Fibroblast of skin of right quadriceps (primary cell): ENCODE results near the gene STRBP.
"Not testable (repeated sequence)": the region's sequence is repeated elsewhere in the genome, so short reads cannot be mapped to it uniquely, and the experiment has no call there.

ENCODE experiments used
- DNase-seq: peaks from one replicate; pipeline ENCODE4 v3.0.0-alpha.2; 2013

The STRBP gene

DNA sequence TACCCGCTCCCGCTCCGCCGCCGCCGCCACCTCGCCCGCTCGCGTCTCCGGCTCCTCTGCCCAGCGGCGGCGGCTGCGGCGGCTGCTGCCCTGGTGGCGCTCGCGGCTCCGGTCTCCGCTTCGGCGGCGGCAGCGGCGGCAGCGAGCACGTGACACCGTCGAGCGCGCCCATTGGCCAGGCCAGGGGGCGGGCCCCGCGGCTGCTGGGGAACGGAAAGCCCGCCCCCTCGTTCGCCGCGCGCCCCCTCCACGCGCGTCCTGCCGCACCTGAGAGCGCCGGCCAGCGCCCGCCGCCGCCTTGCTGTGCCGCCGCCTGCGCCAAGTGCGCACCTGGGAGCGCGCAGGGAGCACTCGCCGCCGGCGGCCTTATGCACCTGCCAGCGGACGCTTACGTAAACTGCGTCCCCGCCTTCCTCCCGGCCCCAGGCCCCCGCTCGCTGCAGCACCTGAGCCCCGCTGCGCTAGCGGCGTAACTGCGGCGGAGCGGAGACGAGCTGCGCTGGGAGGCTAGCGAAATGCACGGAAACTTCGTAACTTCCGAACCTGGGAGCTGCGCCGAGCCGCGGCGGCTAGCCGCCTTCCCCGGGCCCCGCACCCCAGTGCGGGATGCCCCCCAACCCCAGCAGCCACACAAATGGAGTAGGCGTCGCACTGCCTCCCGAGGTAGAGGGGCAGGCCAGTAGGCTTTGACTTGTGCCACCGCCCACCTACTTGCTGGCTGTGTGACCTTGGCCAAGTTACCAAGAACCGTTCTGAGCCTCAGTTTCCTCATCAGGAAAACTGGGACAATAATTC lies at the start of gene STRBP:
Gene STRBP, minus strand, starts transcription at position 122 of the 795 bp plus-strand sequence. CDS start 84,452 bp downstream, outside the sequence.
- peak; percentile 76 for DNase-seq

DNA sequence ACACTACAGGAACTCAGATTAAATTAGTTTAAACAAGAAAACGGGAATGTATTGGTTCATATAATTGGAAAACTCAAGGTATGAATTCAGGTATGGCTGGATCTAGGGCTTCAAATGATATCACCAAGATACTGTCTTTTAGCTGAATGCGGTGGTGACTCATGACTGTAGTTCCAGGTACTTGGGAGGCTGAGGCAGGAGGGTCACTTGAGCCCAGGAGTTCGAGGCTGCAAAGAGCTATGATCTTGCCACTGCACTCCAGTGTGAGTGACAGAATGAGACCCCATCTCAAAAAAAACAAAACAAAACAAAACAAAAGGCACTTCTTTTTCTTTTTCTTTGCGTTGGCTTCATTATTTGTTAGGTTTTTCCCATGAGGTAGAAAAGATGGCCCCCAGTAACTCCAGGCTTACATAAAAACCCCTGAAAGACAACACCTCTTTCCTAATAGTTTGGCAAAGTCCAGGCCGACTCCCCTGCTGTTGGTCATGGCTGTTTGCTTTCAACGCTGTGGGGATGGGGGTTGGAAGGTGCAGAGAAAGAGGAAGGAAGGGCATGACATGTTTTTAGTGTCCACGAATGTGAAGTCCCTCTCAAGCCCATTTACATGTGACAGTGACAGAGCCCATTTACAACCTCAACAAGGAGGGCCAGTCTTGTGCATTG lies 47.8 kb upstream of the STRBP start:
- DNase-seq: no peak

DNA sequence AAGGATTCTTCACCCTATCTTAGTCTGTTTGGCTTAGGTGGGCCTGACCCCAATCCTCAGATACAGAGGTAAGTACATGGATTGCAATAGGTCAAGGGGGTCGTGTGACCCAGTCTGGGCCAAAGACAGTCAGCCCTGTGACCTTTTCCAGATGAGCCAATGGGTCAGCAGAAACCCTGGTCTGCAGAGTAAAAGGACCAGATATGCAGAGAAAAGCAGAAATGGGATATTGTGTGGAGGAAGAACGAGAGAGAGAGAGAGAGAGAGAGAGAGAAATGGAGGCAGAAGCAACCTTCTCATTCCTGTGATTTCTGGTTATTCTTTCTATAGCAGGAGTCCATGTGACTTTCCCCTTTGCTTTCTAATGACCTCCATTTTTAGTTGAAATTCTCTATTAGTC lies 47.2 kb upstream of the STRBP start:
- no peak for DNase-seq

DNA sequence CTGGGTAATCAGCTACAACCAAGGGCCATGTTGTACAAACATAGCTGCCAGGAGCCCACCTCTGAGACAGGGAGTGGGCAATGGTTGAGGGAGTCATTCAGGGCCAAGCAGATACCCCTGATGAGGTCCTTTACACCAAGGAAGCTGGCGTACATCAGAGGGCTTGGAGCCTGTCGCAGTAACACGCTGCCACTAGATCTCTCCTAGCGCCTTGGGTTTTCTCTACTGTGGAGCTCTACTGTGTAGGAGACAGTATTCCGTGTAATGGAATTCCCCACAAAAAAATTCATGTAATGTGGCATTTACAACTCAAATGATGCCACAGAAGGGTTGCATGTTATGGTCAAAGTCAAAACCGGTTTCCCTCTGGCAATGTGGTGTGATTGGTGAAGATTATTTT lies 46.2 kb upstream of the STRBP start:
- no peak for DNase-seq

DNA sequence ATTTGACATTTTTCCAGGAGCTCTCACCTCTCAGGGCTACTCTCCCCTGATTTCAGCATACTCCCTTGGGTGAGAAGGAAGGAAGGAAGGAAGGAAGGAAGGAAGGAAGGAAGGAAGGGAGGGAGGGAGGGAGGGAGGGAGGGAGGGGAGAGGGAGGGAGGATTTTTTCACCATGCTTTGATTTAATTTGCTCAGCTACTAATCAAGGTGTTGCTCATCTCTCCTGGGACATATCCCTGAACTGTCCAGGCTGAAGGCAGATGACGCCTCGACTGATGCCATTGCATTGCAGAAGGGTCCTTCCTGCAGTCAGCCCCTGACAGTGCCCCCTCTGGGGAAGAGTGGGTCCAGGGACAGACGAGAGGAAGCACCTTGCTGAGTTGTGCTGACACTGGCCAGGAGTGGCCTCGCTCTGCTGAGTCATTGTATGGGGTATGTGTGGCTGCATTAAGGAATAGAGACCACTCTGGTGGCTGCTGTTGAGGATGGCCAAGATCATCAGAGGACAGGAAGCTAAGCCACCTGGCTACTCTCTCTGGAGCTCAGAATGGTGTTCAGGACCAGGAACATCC lies 44.0 kb upstream of the STRBP start:
- DNase-seq: no peak

DNA sequence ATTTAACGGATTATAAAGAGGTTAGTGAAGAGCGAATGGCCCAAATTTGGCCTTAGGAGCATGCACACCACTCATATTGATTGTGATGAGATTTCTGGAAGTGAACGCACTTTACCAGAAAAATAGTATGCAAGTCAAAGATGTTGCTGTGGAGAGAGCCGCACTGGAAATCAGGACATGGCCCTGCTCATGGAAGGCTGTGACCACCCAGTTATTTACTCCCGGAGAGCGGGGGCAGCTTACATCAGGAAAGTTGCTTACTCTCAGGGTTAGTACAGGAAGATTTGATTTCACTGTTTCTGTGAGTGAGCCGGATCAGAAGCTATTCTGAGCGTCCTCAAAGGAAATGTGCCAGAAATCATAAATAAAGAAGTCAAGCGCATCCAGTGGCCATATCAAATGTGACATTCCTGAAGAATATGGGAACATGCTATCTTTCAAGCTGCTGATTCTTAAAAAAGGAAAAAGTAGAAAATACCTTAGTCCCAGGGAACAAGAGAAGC lies 42.9 kb upstream of the STRBP start:
- DNase-seq: no peak

DNA sequence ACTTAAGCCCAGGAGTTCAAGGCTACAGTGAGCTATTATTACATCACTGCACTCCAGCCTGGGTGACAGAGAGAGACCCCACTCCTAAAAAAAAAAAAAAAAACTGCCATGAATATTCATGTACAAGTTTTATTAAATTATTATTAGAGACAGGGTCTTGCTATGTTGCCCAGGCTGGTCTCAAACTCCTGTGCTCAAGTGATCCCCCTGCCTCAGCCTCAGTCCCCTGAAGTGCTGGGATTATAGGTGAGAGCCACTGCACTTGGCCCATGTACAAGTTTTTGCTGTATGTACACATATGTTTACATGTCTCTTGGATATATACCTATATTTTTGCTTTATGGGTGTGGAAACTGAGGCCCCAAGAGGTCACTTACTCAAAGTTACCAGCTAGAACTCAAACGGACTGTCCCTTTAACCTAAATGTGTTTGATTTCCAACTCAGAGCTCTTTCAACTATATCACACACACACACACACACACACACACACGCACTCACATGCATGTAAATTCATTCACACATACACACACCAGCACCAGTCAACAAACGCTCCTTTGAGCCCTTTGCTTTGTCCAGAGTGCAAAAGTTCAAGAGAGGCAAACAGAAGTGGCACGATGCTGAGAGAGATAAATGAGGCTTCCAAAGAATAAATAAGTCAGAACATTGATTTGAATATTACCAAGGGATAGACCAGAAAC lies 42.3 kb upstream of the STRBP start:
- no peak for DNase-seq

DNA sequence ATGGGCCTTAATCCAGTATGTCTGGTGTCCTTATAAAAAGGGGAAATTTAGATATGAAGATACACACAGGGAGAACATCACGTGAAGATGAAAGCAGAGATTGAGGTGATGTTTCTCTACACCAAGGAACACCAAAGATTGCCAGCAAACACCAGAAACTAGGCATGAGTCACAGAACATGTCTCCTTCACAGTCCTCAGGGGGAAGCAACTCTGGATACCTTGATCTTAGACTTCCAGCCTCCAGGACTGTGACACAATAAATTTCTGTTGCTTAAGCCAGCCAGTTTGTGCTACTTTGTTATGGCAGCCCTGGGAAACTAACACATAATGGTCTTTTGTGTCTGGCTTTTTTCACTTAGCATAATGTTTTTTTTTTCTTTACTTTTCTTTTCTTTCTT lies 41.2 kb upstream of the STRBP start:
- no peak for DNase-seq

DNA sequence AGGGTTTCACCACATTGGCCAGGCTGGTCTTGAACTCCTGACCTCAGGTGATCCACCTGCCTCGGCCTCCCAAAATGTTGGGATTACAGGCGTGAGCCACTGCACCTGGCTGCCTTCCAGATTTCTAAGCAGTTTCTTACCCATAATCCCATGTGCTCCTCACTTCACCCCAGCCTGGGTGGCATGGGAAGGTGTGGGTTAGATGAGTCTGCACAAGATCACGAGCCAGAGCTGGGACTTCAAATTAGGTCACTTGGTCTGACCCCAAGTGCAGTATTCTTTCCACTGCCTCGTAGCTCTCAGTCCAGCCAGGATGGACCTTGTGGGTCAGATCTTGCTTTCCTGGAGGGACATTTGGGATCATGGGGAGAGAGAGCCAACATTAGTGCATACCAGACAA lies 37.5 kb upstream of the STRBP start:
- DNase-seq: no peak

DNA sequence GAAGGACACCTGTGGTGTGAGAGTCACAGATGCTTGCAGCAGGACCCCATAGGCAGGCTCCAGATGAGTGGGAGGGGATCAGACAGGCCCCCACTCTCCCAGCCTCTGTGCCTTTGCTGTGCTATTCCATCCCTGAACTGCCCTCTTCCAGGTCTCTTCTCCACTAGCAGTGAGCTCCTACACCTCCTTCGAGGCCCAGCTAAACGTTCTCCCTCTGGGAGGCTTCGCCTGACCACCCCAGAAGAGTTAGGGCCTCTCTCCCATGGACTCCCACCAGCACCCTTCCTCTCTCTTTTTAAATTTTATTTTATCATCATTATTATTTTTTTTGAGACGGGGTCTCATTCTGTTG lies 35.9 kb upstream of the STRBP start:
- no peak for DNase-seq

DNA sequence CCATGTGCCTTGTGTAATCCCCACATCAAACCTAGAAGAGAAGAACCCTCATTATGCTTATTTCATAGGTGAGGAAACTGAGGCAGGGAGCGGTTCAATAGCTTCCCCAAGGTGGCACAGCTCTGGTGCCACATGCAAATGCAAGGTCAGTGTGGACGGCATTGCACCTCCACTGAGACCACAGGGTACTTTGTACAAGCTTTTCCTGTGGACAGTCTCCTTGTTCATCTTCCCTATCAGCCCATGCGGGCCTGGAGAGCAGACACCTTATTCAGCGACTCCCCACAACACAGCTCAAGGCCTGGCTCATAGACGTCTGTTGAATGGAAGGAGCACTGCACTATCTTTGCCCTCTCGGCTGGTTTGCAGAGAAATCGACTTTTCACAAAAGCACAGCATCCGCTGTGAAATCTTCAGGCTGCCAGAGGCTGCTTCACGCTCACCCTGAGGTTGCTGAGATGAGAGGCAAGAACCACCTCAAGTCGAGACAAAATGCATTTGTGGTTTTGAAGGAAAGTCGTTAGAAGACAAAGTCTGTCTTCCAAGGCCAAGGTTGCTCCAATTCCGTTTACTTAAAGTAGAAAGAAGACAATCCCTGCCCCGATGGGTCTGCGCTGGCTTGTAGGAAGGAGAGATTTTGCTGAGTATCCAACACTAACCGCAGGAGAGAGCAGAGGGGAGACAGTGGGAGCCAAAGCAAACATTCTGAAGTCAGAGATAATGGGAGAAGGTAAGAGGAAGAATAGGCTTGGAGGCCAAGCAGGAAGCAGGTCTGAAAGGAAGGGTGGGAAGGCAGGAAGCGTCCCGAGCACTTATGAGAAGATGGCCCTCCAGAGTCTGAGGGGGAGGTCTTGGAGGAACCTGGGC lies 34.2 kb upstream of the STRBP start:
- DNase-seq: no peak

DNA sequence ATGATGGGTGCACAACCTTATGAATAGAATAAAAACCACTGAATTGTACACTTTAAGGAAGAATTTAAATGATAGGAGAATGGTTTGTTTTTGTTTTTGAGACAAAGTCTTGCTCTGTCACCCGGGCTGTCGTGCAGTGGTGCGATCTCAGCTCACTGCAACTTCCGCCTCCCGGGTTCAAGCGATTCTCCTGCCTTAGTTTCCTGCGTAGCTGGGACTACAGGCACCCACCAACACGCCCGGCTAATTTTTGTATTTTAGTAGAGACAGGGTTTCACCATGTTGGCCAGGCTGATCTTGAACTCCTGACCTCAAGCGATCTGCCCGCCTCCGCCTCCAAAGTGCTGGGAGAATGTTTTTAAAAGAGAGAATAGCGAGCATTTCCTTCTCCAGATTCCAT lies 33.5 kb upstream of the STRBP start:
- DNase-seq: not testable (repeated sequence)

DNA sequence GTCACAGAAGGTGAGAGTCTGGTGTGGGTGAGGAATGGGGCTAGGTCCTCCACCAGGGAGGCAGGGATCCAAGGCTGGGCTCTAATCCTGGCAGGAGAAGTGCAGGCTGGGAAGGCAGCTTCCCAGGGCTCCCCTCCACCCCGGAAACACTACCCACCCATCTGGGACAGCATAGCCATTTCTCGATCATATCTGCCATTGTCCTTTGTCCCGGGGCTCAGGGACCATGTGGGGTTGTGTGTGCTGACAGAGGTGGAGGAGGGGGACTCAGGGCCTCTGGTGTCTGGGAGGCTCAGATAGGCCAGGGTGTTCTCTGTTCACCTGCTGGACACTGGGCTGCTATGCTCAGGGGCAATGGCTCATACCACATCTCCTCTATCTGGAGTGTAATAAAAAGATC lies 32.2 kb upstream of the STRBP start:
- no peak for DNase-seq

DNA sequence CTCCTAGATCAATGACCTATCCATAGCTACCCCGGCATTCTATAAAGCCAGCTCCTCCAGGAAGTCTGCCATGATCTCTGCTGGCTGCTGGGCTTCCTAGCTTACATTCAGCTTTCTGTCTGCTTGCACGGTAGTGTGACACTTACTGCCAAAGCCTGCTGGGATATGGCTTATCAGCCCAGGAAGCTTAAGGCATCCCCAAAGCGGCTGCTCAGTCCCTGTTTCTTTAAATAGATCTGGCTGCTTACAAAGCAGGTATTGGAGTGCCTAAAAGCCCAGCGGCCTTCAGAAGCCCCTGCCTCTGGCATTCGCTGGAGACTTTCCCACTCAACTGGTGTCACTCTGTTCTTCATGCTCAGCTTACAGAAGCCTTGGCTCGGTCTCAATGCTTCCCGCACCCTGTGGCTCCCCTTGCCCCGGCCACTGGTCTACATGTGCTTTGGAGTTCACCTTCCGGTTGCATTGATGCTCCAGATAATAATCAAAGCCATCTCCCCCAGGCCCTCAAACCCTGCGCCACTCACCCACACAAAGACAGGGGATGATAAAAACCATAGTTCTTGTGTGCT lies 31.3 kb upstream of the STRBP start:
- no peak for DNase-seq

DNA sequence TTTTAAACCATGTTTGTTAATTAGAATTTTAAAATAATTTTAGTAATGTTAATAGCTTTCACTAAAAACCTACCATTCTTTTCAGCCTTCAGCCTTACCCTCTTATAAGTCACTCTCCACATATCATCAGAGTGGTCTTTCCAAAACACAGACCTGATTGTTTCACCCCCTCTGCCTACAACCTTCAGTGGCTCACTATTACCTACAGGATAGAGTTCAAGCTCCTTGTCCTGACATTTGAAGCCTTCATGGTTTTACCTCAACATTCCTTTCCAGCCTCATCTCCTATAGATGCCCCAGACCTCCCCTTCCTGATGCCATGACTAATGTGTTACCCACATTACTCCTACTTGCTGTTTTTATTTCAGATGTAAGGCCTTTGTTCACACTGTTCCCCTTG lies 27.8 kb upstream of the STRBP start:
- no peak for DNase-seq

DNA sequence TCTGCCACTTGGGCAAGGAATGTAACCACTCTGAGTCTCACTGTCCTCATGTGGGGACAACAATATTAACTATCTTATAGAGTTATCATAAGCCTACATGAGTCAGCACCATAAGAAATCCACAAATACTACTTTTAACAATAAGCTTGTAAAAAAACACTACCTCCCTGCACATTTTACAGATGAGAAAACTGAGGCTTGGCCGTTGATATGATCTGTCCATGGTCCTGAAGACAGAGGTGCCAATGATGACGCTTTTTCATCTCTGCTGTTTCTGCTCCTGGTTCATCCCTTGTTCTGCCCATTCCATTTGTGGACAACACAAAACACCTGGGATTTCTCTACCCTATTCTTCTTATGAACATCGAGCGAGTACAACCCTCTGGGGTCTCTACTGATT lies 23.4 kb upstream of the STRBP start:
- no peak for DNase-seq

DNA sequence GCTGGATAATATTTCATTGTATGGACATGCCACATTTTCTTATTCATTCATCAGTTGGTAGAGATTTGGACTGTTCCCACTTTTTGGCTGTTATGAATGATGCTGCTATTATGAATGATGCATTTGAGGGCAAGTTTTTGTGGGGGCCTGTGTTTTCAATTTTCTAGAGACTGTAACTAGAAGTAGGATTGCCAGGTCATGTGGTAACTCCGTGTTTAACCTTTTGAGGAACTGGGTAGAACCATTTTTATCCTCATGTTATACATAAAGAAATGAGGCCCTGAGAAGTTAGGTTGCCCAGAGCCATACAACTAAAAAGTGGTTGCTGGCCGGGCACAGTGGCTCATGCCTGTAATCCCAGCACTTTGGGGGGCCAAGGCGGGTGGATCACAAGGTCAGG lies 22.4 kb upstream of the STRBP start:
- no peak for DNase-seq

DNA sequence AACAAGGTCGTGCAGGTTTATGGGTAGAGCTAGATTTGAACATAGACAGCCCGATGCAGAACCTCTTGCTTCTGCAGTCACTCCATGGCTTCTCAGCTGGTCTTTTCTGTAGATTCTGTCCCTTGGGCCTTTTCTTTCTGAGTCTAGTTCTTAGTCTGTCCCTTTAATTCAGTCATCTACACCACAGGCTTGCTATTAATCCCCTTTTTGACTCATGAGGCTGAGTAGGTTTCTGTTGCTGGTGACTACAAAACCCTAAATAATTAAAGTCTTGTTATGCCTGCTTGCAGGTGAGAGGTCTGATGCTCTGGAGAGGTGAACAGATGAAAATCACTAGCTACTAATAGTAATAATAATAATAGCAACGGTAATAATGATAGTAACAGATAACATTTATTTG lies 19.3 kb upstream of the STRBP start:
- no peak for DNase-seq

DNA sequence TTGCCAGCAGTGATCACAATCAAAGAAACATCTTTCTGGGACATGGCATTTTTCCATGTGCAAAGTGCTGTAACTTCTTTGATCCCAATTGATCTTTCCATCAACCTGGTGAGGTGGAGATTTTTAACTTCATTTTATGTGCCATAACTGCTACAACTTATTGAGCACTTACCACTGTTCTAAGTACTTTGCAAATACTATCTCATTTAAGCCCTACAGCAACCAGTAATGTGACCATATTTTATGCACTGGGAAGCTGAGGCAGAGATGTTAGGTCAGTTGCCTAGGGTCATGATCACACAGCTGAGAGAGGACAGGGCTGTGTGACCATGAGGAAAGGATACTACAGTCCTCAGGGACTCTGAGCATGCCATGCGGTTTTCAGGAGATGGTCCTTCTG lies 17.9 kb upstream of the STRBP start:
- no peak for DNase-seq

DNA sequence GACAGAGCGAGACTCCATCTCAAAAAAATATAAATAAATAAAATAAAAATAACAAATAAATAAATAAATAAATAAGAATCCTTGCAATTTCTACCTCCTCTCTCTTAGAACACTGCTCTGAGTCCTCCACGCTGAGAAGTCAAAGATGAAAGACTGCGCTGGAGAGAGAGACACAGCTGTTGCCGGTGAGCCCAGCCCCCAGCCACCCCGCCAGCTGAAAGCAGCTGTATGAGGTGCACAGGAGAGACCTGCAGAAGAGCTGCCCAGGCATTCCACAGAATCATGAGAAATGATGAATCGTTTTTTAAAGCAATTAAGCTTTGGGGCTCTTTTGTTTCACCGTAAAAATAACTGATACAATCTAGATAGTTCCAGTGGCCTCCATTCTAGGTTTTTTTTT lies 16.3 kb upstream of the STRBP start:
- no peak for DNase-seq

DNA sequence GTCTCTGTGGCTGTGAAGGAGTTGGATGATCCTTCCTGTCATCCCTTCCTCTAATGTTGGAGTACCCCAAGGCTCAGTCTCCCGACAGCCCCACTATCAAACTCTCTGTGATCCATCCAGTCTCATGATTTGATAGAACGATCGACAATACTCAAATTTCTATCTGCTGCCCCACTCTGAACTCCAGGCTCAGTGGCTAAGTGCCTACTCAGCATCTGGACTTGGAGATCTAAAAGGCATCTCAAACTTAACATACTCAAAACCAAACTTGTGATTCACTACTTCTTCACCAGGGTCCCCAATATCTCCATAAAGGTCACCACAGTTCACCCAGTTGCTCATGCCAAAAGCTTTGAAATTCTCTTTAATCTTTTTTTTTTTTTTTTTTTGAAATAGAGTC lies 15.1 kb upstream of the STRBP start:
- no peak for DNase-seq

DNA sequence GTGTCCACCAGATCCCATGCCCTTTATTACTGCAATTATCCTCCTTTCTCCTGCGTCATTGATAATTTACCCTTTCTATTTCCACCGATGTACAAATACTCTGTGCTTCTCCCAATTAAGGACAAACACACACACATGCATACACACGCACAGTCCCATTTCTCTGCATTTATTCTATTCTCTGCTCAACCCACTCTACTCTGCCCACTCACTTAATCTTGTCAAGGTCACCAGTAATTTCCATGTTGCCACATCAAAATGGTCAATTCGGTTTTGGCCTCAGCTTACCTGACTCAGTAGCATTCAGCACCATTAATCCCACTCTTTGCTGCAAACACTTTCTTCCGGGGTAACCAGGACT lies 14.6 kb upstream of the STRBP start:
- no peak for DNase-seq
